Measurements from ENCODE around the gene WWP2.

DNA sequence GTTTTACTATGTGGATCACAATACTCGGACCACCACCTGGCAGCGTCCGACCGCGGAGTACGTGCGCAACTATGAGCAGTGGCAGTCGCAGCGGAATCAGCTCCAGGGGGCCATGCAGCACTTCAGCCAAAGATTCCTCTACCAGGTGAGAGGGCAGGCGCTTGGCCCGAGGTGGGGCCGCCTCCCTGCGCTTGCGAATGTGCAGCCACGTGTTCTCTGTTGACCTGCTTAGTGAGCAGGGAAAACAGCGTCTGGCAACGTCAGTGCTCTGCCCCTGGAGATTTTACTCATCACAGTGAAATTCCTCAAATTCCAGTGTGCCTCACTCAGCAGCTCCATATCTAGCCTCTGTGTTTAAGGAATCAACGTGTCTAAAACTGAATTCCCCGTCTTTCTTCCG lies 155.6 kb downstream of the WWP2 start:
- TF ChIP-seq, protein P1, sequence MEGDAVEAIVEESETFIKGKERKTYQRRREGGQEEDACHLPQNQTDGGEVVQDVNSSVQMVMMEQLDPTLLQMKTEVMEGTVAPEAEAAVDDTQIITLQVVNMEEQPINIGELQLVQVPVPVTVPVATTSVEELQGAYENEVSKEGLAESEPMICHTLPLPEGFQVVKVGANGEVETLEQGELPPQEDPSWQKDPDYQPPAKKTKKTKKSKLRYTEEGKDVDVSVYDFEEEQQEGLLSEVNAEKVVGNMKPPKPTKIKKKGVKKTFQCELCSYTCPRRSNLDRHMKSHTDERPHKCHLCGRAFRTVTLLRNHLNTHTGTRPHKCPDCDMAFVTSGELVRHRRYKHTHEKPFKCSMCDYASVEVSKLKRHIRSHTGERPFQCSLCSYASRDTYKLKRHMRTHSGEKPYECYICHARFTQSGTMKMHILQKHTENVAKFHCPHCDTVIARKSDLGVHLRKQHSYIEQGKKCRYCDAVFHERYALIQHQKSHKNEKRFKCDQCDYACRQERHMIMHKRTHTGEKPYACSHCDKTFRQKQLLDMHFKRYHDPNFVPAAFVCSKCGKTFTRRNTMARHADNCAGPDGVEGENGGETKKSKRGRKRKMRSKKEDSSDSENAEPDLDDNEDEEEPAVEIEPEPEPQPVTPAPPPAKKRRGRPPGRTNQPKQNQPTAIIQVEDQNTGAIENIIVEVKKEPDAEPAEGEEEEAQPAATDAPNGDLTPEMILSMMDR (conservative IDR thresholded peaks at IDR 0.05; ENCODE audit: low read length): no peak
- TF ChIP-seq EZH2phosphoT487 (IDR thresholded peaks at IDR 0.05; ENCODE audit: borderline replicate concordance, low read depth, low read length): no peak

Data from OCI-LY7 (cell line).